H9 (cell line): Measurements from ENCODE around the gene ZDHHC11. TPM values are rescaled to one million over a fixed set of nuclear protein-coding genes. Genes with fewer than 3 reads are reported as not detected.

Experiments
- DNase-seq: peaks from one replicate; pipeline ENCODE4 v3.0.0-alpha.2; 2017
- H2AFZ ChIP-seq: one replicate; pipeline ENCODE4 v1.6.1; 2013; ENCODE audit warnings: mild to moderate bottlenecking, low read length, control low read depth, moderate library complexity
- H2AK5ac ChIP-seq: 2 replicates; pipeline ENCODE4 v1.6.1; 2013; ENCODE audit warnings: low read length, control low read depth, mixed read lengths; ENCODE audit not compliant: insufficient read length
- H2BK120ac ChIP-seq: one replicate; pipeline ENCODE4 v1.6.1; 2013; ENCODE audit warnings: low read depth, mild to moderate bottlenecking, low read length, control low read depth, inconsistent platforms; ENCODE audit not compliant: poor library complexity, severe bottlenecking
- H2BK12ac ChIP-seq: 2 replicates; pipeline ENCODE4 v1.6.1; 2013; ENCODE audit warnings: low read length, control low read depth, mixed read lengths, low read depth; ENCODE audit not compliant: insufficient read length
- H2BK15ac ChIP-seq: 2 replicates; pipeline ENCODE4 v1.6.1; 2013; ENCODE audit warnings: low read depth, low read length, control low read depth
- H2BK20ac ChIP-seq: one replicate; pipeline ENCODE4 v1.6.1; 2013; ENCODE audit warnings: low read depth, mild to moderate bottlenecking, low read length, control low read depth, inconsistent platforms; ENCODE audit not compliant: poor library complexity, severe bottlenecking
- H2BK5ac ChIP-seq: 2 replicates; pipeline ENCODE4 v1.6.1; 2013; ENCODE audit warnings: low read length, control low read depth, mixed read lengths; ENCODE audit not compliant: insufficient read length
- H3K14ac ChIP-seq: 2 replicates; pipeline ENCODE4 v1.6.1; 2013; ENCODE audit warnings: low read length, control low read depth; ENCODE audit not compliant: insufficient read depth
- H3K18ac ChIP-seq: 2 replicates; pipeline ENCODE4 v1.6.1; 2013; ENCODE audit warnings: low read depth, mild to moderate bottlenecking, mixed read lengths, low read length, control low read depth; ENCODE audit not compliant: insufficient read length
- H3K23ac ChIP-seq: 2 replicates; pipeline ENCODE4 v1.6.1; 2013; ENCODE audit warnings: low read length, control low read depth, mixed read lengths, low read depth; ENCODE audit not compliant: insufficient read length
- H3K23me2 ChIP-seq: 2 replicates; pipeline ENCODE4 v1.6.1; 2013; ENCODE audit warnings: low read depth, mild to moderate bottlenecking, mixed read lengths, low read length, control low read depth; ENCODE audit not compliant: insufficient read length, poor library complexity, severe bottlenecking
- H3K27ac ChIP-seq: 2 replicates; pipeline ENCODE4 v1.5.1; 2013; ENCODE audit warnings: low read length, control low read depth, mixed read lengths, low read depth; ENCODE audit not compliant: insufficient read length
- H3K27me3 ChIP-seq: 2 replicates; pipeline ENCODE4 v1.6.1; 2013; ENCODE audit warnings: low read length, control low read depth, inconsistent platforms; ENCODE audit not compliant: insufficient read depth
- H3K4ac ChIP-seq: 2 replicates; pipeline ENCODE4 v1.6.1; 2013; ENCODE audit warnings: low read depth, mild to moderate bottlenecking, control low read depth, inconsistent platforms, low read length, moderate library complexity
- H3K4me1 ChIP-seq: 2 replicates; pipeline ENCODE4 v1.6.1; 2013; ENCODE audit warnings: low read length, control low read depth, inconsistent platforms; ENCODE audit not compliant: insufficient read depth
- H3K4me2 ChIP-seq: 2 replicates; pipeline ENCODE4 v1.6.1; 2013; ENCODE audit warnings: low read length, control low read depth, mixed read lengths; ENCODE audit not compliant: insufficient read length, insufficient read depth
- H3K56ac ChIP-seq: 2 replicates; pipeline ENCODE4 v1.6.1; 2013; ENCODE audit warnings: low read depth, mild to moderate bottlenecking, mixed read lengths, low read length, control low read depth; ENCODE audit not compliant: insufficient read length
- H3K79me1 ChIP-seq: 2 replicates; pipeline ENCODE4 v1.6.1; 2013; ENCODE audit warnings: low read depth, mild to moderate bottlenecking, moderate library complexity, low read length, control low read depth, inconsistent platforms; ENCODE audit not compliant: insufficient read depth, poor library complexity, severe bottlenecking
- H3K79me2 ChIP-seq: 2 replicates; pipeline ENCODE4 v1.6.1; 2013; ENCODE audit warnings: low read length, control low read depth, inconsistent platforms; ENCODE audit not compliant: insufficient read depth
- H3K9ac ChIP-seq: 2 replicates; pipeline ENCODE4 v1.6.1; 2013; ENCODE audit warnings: low read length, control low read depth, mixed read lengths; ENCODE audit not compliant: insufficient read length; ENCODE audit errors: extremely low read depth
- H3K9me3 ChIP-seq: one replicate; pipeline ENCODE4 v1.6.1; 2013; ENCODE audit warnings: low read depth, low read length, inconsistent platforms; ENCODE audit not compliant: control insufficient read depth
- H3T11ph ChIP-seq: one replicate; pipeline ENCODE4 v1.6.1; 2013; ENCODE audit warnings: mild to moderate bottlenecking, low read length, control low read depth, inconsistent platforms
- H4K20me1 ChIP-seq: one replicate; pipeline ENCODE4 v1.6.1; 2013; ENCODE audit not compliant: control insufficient read depth, insufficient read length, insufficient read depth
- H4K5ac ChIP-seq: 2 replicates; pipeline ENCODE4 v1.6.1; 2013; ENCODE audit warnings: low read depth, mild to moderate bottlenecking, mixed read lengths, low read length, control low read depth; ENCODE audit not compliant: insufficient read length
- H4K8ac ChIP-seq: replicated peaks from 2 replicates; pipeline ENCODE4 v1.6.1; 2013; ENCODE audit warnings: low read length, control low read depth, mixed read lengths, low read depth; ENCODE audit not compliant: insufficient read length
- H4K91ac ChIP-seq: 2 replicates; pipeline ENCODE4 v1.6.1; 2013; ENCODE audit warnings: low read depth, mild to moderate bottlenecking, moderate library complexity, mixed read lengths, low read length, control low read depth; ENCODE audit not compliant: insufficient read length
- H3K27ac Mint-ChIP-seq, 3 experiments: 2 replicates in 2 of 3; 3 replicates in 1 of 3; pipeline ENCODE4 v1.8.0; 2020 to 2021; ENCODE audit warnings: mixed read lengths in 3 of 3, mild to moderate bottlenecking in 1 of 3, moderate library complexity in 1 of 3
- H3K27me3 Mint-ChIP-seq: 2 replicates; pipeline ENCODE4 v1.8.0; 2021; ENCODE audit warnings: low read depth, mild to moderate bottlenecking, moderate library complexity, mixed read lengths
- H3K36me3 Mint-ChIP-seq, 3 experiments: 2 replicates in 2 of 3; 3 replicates in 1 of 3; pipeline ENCODE4 v1.8.0; 2020 to 2021; ENCODE audit warnings: low read depth in 3 of 3, mixed read lengths in 3 of 3; ENCODE audit not compliant: insufficient read depth in 1 of 3
- H3K4me1 Mint-ChIP-seq, 2 experiments: 2 replicates each; pipeline ENCODE4 v1.8.0; 2020; ENCODE audit warnings: mixed read lengths in 2 of 2
- H3K4me3 Mint-ChIP-seq, 2 experiments: 2 replicates in 1 of 2; 3 replicates in 1 of 2; pipeline ENCODE4 v1.8.0; 2020 to 2021; ENCODE audit warnings: mild to moderate bottlenecking in 2 of 2, mixed read lengths in 2 of 2, moderate library complexity in 1 of 2
- H3K9me3 Mint-ChIP-seq, 2 experiments: 2 replicates in 1 of 2; 3 replicates in 1 of 2; pipeline ENCODE4 v1.8.0; 2020; ENCODE audit warnings: mild to moderate bottlenecking in 2 of 2, mixed read lengths in 2 of 2, moderate library complexity in 1 of 2
- CTCF ChIP-seq: fragments of 200-600 bp; sonication (generic); conservative IDR thresholded peaks from 3 replicates; pipeline ENCODE4 v1.8.0; 2021; ENCODE audit warnings: antibody characterized with exemption, mild to moderate bottlenecking
- WGBS: extraction: QIAGEN DNeasy Blood & Tissue Kit; methylation state at CpG from one replicate; pipeline ENCODE4 v1.1.7; 2013; ENCODE audit warnings: missing lambda C conversion rate, low lambda C conversion rate, mixed read lengths; ENCODE audit not compliant: insufficient read length; ENCODE audit errors: extremely low coverage; 5-methylcytosine and 5-hydroxymethylcytosine counted together
- total RNA-seq: library from RNA; stranded (reverse); gene quantifications from 2 replicates; pipeline ENCODE4 v1.2.1, GENCODE V29; 2021

Gene ZDHHC11
- total RNA-seq, 1 experiment from 2014 or later = 37.6 TPM

GRCh38 chr5:816176-816575, 34.6 kb downstream of the ZDHHC11 start:
- Histone ChIP-seq H3K27ac (no peak overlapping the region), H3K9me3 (no peaks in the 10 kb centered on the region), H3T11ph (no peak overlapping the region), H2BK12ac (no peak overlapping the region), H2AK5ac (no peak overlapping the region), H3K27me3 (no peaks in the 10 kb centered on the region), H4K5ac (no peak overlapping the region), H3K4me1 (no peaks in the 10 kb centered on the region), H3K4me2 (no peak overlapping the region), H3K18ac (no peak overlapping the region), H3K9ac (no peak overlapping the region), H2BK120ac (no peak overlapping the region), H3K56ac (no peak overlapping the region), H3K79me1 (no peaks in the 10 kb centered on the region), H4K8ac (no peak overlapping the region), H2BK5ac (no peak overlapping the region), H2AFZ (no peak overlapping the region), H4K91ac (no peak overlapping the region), H3K14ac (no peak overlapping the region), H3K4ac (no peak overlapping the region), H2BK15ac (no peak overlapping the region), H4K20me1 (no peaks in the 10 kb centered on the region), H3K23me2 (no peaks in the 10 kb centered on the region), H3K79me2 (no peaks in the 10 kb centered on the region), H3K23ac (no peak overlapping the region), H2BK20ac (no peak overlapping the region)
- DNase-seq = no peak
- Mint-ChIP-seq H3K9me3 (no peaks in the 10 kb centered on the region), H3K4me3 (no peak overlapping the region), H3K27ac (no peak overlapping the region), H3K36me3 (peaks cover 6 to 31% (median 23%) of the 10 kb centered on the region in 3 experiments), H3K27me3 (no peaks in the 10 kb centered on the region), H3K4me1 (peaks cover 6 to 7% of the 10 kb centered on the region in 2 experiments; a peak in 3 of 4 replicates)
- no peak for TF ChIP-seq CTCF
- WGBS = no CpG with 5 or more reads among the region's 15 CpGs
